IMR-90 (cell line): Measurements from ENCODE around the gene AP1S1. TPM values are rescaled to one million over a fixed set of nuclear protein-coding genes. Genes with fewer than 3 reads are reported as not detected.

Experiments
- ATAC-seq: fragments of 200-7000 bp; cut with Tn5 transposase; 2 replicates; pipeline ENCODE4 v1.9.1; 2020; ENCODE audit warnings: low read depth, mild to moderate bottlenecking, moderate library complexity
- BruUV-seq: library from RNA; stranded (reverse); fragments of 400-500 nt; replicated peaks from 2 replicates; lab custom pipeline; 2021; lab: Mats Ljungman, UMichigan
- CTCF ChIA-PET: fragments of 300-600 bp; formaldehyde crosslinking; extraction: SDS; loops from one replicate; lab custom pipeline; 2021; ENCODE audit warnings: antibody characterized with exemption; lab: Yijun Ruan, JAX
- POLR2A ChIA-PET: fragments of 300-600 bp; sonication (Branson Sonifier 250); formaldehyde crosslinking; loops from one replicate; lab custom pipeline; 2022; ENCODE audit warnings: antibody characterized with exemption; ENCODE audit not compliant: unreplicated experiment; lab: Charles Lee
- DNase-seq: peaks from one replicate; pipeline ENCODE4 v3.0.0; 2013
- H2AFZ ChIP-seq: replicated peaks from 2 replicates; pipeline ENCODE3; 2013; ENCODE audit warnings: low read length, mild to moderate bottlenecking; ENCODE audit not compliant: poor library complexity
- H2AK5ac ChIP-seq: 2 replicates; pipeline ENCODE4 v1.6.1; 2013; ENCODE audit warnings: low read depth, low read length, inconsistent platforms
- H2AK9ac ChIP-seq: replicated peaks from 2 replicates; pipeline ENCODE3; 2013; ENCODE audit warnings: mild to moderate bottlenecking, low read depth, low read length, moderate library complexity; ENCODE audit not compliant: poor library complexity
- H2BK120ac ChIP-seq: 2 replicates; pipeline ENCODE4 v1.6.1; 2013; ENCODE audit warnings: low read depth, low read length, inconsistent platforms
- H2BK15ac ChIP-seq: 3 replicates; pipeline ENCODE4 v1.6.1; 2013; ENCODE audit warnings: low read depth, low read length, inconsistent platforms
- H2BK20ac ChIP-seq: 2 replicates; pipeline ENCODE4 v1.6.1; 2013; ENCODE audit warnings: low read depth, mild to moderate bottlenecking, inconsistent platforms, low read length, moderate library complexity
- H2BK5ac ChIP-seq: 2 replicates; pipeline ENCODE4 v1.6.1; 2013; ENCODE audit warnings: mild to moderate bottlenecking, low read depth, low read length, inconsistent platforms; ENCODE audit not compliant: poor library complexity, severe bottlenecking
- H3K14ac ChIP-seq: replicated peaks from 2 replicates; pipeline ENCODE4 v1.6.1; 2013; ENCODE audit warnings: low read depth, low read length, inconsistent platforms
- H3K18ac ChIP-seq: 2 replicates; pipeline ENCODE4 v1.6.1; 2013; ENCODE audit warnings: low read depth, low read length, control low read depth
- H3K23ac ChIP-seq: 2 replicates; pipeline ENCODE4 v1.6.1; 2013; ENCODE audit warnings: low read depth, low read length, inconsistent platforms
- H3K27ac ChIP-seq: 2 replicates; pipeline ENCODE4 v1.5.1; 2013; ENCODE audit warnings: mild to moderate bottlenecking, control low read depth, low read length; ENCODE audit not compliant: insufficient read depth
- H3K27me3 ChIP-seq: 2 replicates; pipeline ENCODE4 v1.6.1; 2013; ENCODE audit warnings: low read length; ENCODE audit not compliant: control insufficient read depth, insufficient read depth
- H3K36me3 ChIP-seq: 2 replicates; pipeline ENCODE4 v1.6.1; 2013; ENCODE audit warnings: low read length, mixed read lengths; ENCODE audit not compliant: control insufficient read depth, insufficient read depth
- H3K4ac ChIP-seq: 2 replicates; pipeline ENCODE4 v1.6.1; 2013; ENCODE audit warnings: low read depth, low read length, inconsistent platforms
- H3K4me1 ChIP-seq: 2 replicates; pipeline ENCODE4 v1.6.1; 2013; ENCODE audit warnings: low read length, mixed read lengths; ENCODE audit not compliant: control insufficient read depth, insufficient read depth
- H3K4me2 ChIP-seq: 2 replicates; pipeline ENCODE4 v1.6.1; 2013; ENCODE audit warnings: low read depth, mild to moderate bottlenecking, control low read depth, low read length, moderate library complexity
- H3K4me3 ChIP-seq: 2 replicates; pipeline ENCODE4 v1.5.1; 2013; ENCODE audit warnings: low read depth, mild to moderate bottlenecking, control low read depth, low read length, moderate library complexity; ENCODE audit not compliant: insufficient read depth
- H3K56ac ChIP-seq: 2 replicates; pipeline ENCODE4 v1.6.1; 2013; ENCODE audit warnings: low read length, inconsistent platforms; ENCODE audit not compliant: insufficient read depth; ENCODE audit errors: extremely low read depth
- H3K79me1 ChIP-seq, 2 experiments: 2 replicates each; pipeline ENCODE4 v1.6.1; 2013; ENCODE audit warnings: low read length in 2 of 2, inconsistent platforms in 1 of 2, low read depth in 1 of 2
- H3K9ac ChIP-seq: 2 replicates; pipeline ENCODE4 v1.6.1; 2013; ENCODE audit warnings: low read depth, low read length, control low read depth
- H3K9me1 ChIP-seq: 2 replicates; pipeline ENCODE4 v1.6.1; 2013; ENCODE audit warnings: low read length, inconsistent platforms; ENCODE audit not compliant: insufficient read depth
- H3K9me3 ChIP-seq: 2 replicates; pipeline ENCODE4 v1.6.1; 2013; ENCODE audit warnings: low read length; ENCODE audit not compliant: control insufficient read depth, insufficient read depth
- H4K20me1 ChIP-seq: 2 replicates; pipeline ENCODE4 v1.6.1; 2013; ENCODE audit warnings: low read length, inconsistent platforms; ENCODE audit not compliant: insufficient read depth
- H4K5ac ChIP-seq: 2 replicates; pipeline ENCODE4 v1.6.1; 2013; ENCODE audit warnings: mild to moderate bottlenecking, low read depth, low read length, control low read depth
- H4K8ac ChIP-seq, 2 experiments: 2 replicates each; pipeline ENCODE4 v1.6.1; 2013; ENCODE audit warnings: low read depth in 2 of 2, low read length in 2 of 2, control low read depth in 1 of 2, inconsistent platforms in 1 of 2
- H4K91ac ChIP-seq: 2 replicates; pipeline ENCODE4 v1.6.1; 2013; ENCODE audit warnings: low read depth, low read length, inconsistent platforms; ENCODE audit not compliant: insufficient read depth
- MAZ ChIP-seq: IDR thresholded peaks from 2 replicates; pipeline ENCODE4 v1.6.1; 2012; ENCODE audit warnings: low read depth, mild to moderate bottlenecking, low read length, improper control_type of control experiment, moderate library complexity, borderline replicate concordance
- WGBS, 2 experiments: methylation state at CpG; one replicate each; pipeline versions ENCODE4 v1.1.5 to v1.1.7; 2013; ENCODE audit warnings: missing lambda C conversion rate in 2 of 2; ENCODE audit not compliant: insufficient read length in 1 of 2; ENCODE audit errors: extremely low coverage in 2 of 2; 5-methylcytosine and 5-hydroxymethylcytosine counted together
- dilution Hi-C: fragments of 300-500 bp; cut with HindIII; formaldehyde crosslinking; loops from one replicate; pipeline ENCODE4 v1.14.3; 2018; ENCODE audit warnings: low sequenced_read_pairs; ENCODE audit not compliant: unreplicated experiment
- in situ Hi-C: fragments of 300-500 bp; cut with MboI; formaldehyde crosslinking; loops from 3 replicates; pipeline ENCODE4 v1.14.3; 2019; ENCODE audit warnings: low sequenced_read_pairs, inconsistent platforms, mixed read lengths
- intact Hi-C: fragments of 100-400 bp; cut with micrococcal nuclease; formaldehyde crosslinking; loops from 2 replicates; pipeline ENCODE4 v1.10.0; 2022
- polyA plus RNA-seq, 3 experiments: library from polyadenylated mRNA; depleted of rRNA; stranded (reverse); fragments of >200 nt; gene quantifications; 2 replicates each; pipeline ENCODE4 v1.2.3, GENCODE V29; 2012; ENCODE audit warnings: low replicate concordance in 1 of 3
- total RNA-seq: library from RNA; depleted of rRNA; stranded (reverse); fragments of >200 nt; gene quantifications from 2 replicates; pipeline ENCODE4 v1.2.3, GENCODE V29; 2012
- TF ChIP-seq, protein P1 (sequence below): fragments of 150-350 bp; IDR thresholded peaks from 2 replicates; pipeline ENCODE4 v1.6.1; 2016; ENCODE audit warnings: low read depth, mild to moderate bottlenecking, low read length, moderate library complexity, borderline replicate concordance

Gene AP1S1
- total and polyA plus RNA-seq, 2 of the 4 experiments (the other 2 are of a cell fraction) = 187 to 295 TPM

GRCh38 chr7:101156866-101157589 lies 2.8 kb downstream of the AP1S1 start:
- Histone ChIP-seq H2BK15ac (no peak overlapping the region), H4K91ac (no peak overlapping the region), H2AK9ac (no peak overlapping the region), H3K14ac (no peak overlapping the region), H2BK120ac (no peak overlapping the region), H4K5ac (no peak overlapping the region), H4K20me1 (peaks cover 7% of the 10 kb centered on the region; the same call in 1 of the 2 replicates), H4K8ac (no peak overlapping the region), H3K27ac (no peak overlapping the region), H3K36me3 (peaks cover 28% of the 10 kb centered on the region), H2AFZ (no peak overlapping the region), H3K9me1 (peaks cover 3% of the 10 kb centered on the region), H3K4me1 (peaks cover 7% of the 10 kb centered on the region), H3K23ac (no peak overlapping the region), H3K56ac (no peak overlapping the region), H3K79me1 (peaks cover 10 to 38% of the 10 kb centered on the region in 2 experiments), H3K4me3 (no peak overlapping the region), H3K9me3 (no peaks in the 10 kb centered on the region), H2BK5ac (no peak overlapping the region), H3K4me2 (no peak overlapping the region), H3K4ac (no peak overlapping the region), H3K27me3 (no peaks in the 10 kb centered on the region), H3K9ac (no peak overlapping the region), H2BK20ac (no peak overlapping the region), H3K18ac (no peak overlapping the region), H2AK5ac (no peak overlapping the region)
- ChIA-PET POLR2A (interaction anchor here (0.6 kb wide), 1 partner anchor 9 kb away, joined by 5 read pairs; no protein-coding TSS in a partner anchor), CTCF (interaction anchor here (0.6 to 2.8 kb wide), 5 partner anchors 13 to 125 kb away, joined by 3 to 10 read pairs (median 8); no protein-coding TSS in a partner anchor)
- intact Hi-C loops = no loop called here
- in situ Hi-C loops = no loop called here
- WGBS, 2 experiments = 74% methylated on average over 3 of the region's 14 CpGs; no CpG with 5 or more reads in 1 of the 2 experiments
- dilution Hi-C loops = no loop called here
- no TSS peak for BruUV-seq
- no peak for TF ChIP-seq MAZ
- TF ChIP-seq, protein P1, sequence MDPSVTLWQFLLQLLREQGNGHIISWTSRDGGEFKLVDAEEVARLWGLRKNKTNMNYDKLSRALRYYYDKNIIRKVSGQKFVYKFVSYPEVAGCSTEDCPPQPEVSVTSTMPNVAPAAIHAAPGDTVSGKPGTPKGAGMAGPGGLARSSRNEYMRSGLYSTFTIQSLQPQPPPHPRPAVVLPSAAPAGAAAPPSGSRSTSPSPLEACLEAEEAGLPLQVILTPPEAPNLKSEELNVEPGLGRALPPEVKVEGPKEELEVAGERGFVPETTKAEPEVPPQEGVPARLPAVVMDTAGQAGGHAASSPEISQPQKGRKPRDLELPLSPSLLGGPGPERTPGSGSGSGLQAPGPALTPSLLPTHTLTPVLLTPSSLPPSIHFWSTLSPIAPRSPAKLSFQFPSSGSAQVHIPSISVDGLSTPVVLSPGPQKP = no peak
- DNase-seq = no peak
- no peak for ATAC-seq
